Motor neuron (in vitro differentiated cells): ENCODE measurements around the gene SLC12A3. TPM values are rescaled to one million over a fixed set of nuclear protein-coding genes. Genes with fewer than 3 reads are reported as not detected.
A peak's percentile ranks its signal among the peaks of the same experiment; 100 is the strongest.

Experiments
- ATAC-seq, 8 experiments: fragments of 200-7000 bp; cut with Tn5 transposase; replicated peaks in 6 of 8; 2 replicates each; pipeline ENCODE4 v1.8.0; 2021; ENCODE audit warnings: mild to moderate bottlenecking in 8 of 8, moderate library complexity in 8 of 8
- H3K27ac ChIP-seq, 2 donors: fragments of 250-450 bp; sonication (Bioruptor Pico); 2 replicates each; pipeline ENCODE4 v1.9.0; 2021; ENCODE audit warnings: antibody characterized with exemption in 2 of 2, mild to moderate bottlenecking in 2 of 2, moderate library complexity in 1 of 2
- H3K4me1 ChIP-seq, 2 donors: fragments of 250-450 bp; sonication (Bioruptor Pico); replicated peaks in 1 of 2; 2 replicates each; pipeline ENCODE4 v1.6.1; 2021; ENCODE audit warnings: antibody characterized with exemption in 2 of 2, mild to moderate bottlenecking in 2 of 2, moderate library complexity in 1 of 2
- H3K4me3 ChIP-seq, 5 donors: fragments of 250-450 bp; sonication (Bioruptor Pico); 2 replicates each; pipeline ENCODE4 v1.9.0; 2021; ENCODE audit warnings: antibody characterized with exemption in 5 of 5, mild to moderate bottlenecking in 5 of 5, moderate library complexity in 4 of 5
- WGBS, 10 experiments: fragments of 450-650 bp; shearing (Covaris generic); methylation state at CpG; one replicate each; pipeline ENCODE4 v1.0.0; 2022; 5-methylcytosine and 5-hydroxymethylcytosine counted together
- in situ Hi-C, 9 experiments: fragments of 400-800 bp; cut with MboI; loops; one replicate each; pipeline ENCODE4 v1.15.0; 2021; ENCODE audit warnings: low sequenced_read_pairs in 9 of 9, low pct_unique_long_range_greater_than_20kb in 2 of 9; ENCODE audit not compliant: unreplicated experiment in 9 of 9
- total RNA-seq, 8 experiments: library from RNA; unstranded; fragments of 300-600 nt; gene quantifications; 2 replicates each; pipeline versions ENCODE4 v1.2.3 to v1.2.4, GENCODE V29; 2022

The SLC12A3 gene
- total RNA-seq, 8 experiments from 2014 or later = 0.05 to 0.81 (median 0.35) TPM; not detected in 3

- peak overlapping the region in 1 of 2 donors; percentile 75 for H3K27ac ChIP-seq
- peaks cover 27 to 30% of the 10 kb centered on the region in 2 donors for H3K4me1 ChIP-seq
- no peak overlapping the region for H3K4me3 ChIP-seq
- peak in 5 of 8 experiments; percentile 34 to 66 (median 42) for ATAC-seq
- WGBS, 10 experiments = 20 to 100% (median 78%) methylated on average over 1 to 9 of the region's 11 CpGs
- in situ Hi-C loops = loop anchor here in 2 of 9 experiments (10.0 to 25.0 kb wide), 2 partner anchors 55 to 312 kb away; no protein-coding TSS in a partner anchor
Measured at GRCh38 chr16:56849690-56850680, 15.0 kb upstream of the SLC12A3 start.

DNA sequence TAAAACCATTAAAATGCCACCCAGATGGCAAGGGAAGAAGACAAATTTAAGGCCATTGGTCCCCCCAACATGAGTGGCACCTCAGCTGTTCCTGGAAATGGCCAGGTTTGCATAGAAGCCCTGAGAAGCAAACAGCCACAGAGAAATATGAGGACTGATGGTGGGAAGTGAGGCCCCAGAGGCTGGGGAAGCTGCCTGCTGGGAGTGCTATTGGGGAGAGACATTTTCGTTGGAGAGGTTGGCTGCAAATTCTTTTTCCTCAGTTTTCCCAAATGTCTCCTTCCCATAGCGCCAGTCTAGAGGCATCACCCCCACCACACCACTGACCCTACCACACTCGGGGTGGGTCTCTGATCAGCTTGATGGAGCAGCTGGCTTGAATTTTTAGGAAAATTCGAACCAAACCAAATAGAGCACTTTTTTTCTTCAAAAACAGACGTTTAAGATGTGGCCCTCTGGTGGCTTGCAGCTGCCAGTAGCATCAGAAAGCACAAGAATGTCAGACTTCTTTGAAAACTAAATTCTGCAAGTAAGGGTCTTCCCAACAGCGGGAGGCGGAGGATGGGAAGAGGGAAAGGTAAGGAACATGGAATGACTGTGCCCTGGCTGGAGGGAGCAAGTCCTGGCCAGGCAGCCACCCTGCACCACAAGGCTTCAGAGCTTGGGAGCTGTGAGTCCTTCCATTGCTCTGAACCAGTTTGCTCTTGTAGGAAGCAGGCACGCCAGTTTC, 13.2 kb upstream of the SLC12A3 start:
- peaks cover 29 to 30% of the 10 kb centered on the region in 2 donors for H3K4me1 ChIP-seq
- no peak overlapping the region for H3K27ac ChIP-seq
- WGBS, 10 experiments = 18 to 100% (median 68%) methylated on average over 1 to 6 of the region's 8 CpGs; no CpG with 5 or more reads in 1 of the 10 experiments
- H3K4me3 ChIP-seq = no peak overlapping the region
- in situ Hi-C loops = loop anchor here in 2 of 9 experiments (10.0 to 25.0 kb wide), 2 partner anchors 57 to 310 kb away; no protein-coding TSS in a partner anchor
- ATAC-seq = no peak

GRCh38 chr16:56852401-56852730, 12.6 kb upstream of the SLC12A3 start:
- in situ Hi-C loops = loop anchor here in 2 of 9 experiments (10.0 to 25.0 kb wide), 2 partner anchors 58 to 310 kb away; no protein-coding TSS in a partner anchor
- Histone ChIP-seq H3K27ac (no peak overlapping the region), H3K4me1 (peaks cover 30 to 31% of the 10 kb centered on the region in 2 donors), H3K4me3 (no peak overlapping the region)
- WGBS, 10 experiments = 69 to 100% (median 82%) methylated on average over 1 to 3 of the region's 3 CpGs; no CpG with 5 or more reads in 5 of the 10 experiments
- ATAC-seq = no peak

DNA sequence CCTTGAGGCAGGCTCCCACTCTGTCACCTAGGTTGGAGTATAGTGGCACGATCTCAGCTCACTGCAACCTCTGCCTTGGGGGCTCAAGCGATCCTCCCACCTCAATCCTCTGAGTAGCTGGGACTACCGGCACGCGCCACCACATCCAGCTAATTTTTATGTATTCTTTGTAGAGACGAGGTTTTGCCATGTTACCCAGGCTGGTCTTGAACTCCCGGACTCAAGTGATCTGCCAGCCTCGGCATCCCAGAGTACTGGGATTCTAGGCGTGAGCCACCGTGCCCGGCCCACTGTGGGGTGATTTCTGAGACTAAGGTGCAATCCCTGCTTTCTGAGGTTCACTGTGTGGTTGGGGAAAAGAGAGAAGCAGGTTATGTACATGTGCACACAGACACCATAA, 12.0 kb upstream of the SLC12A3 start:
- peaks cover 30 to 31% of the 10 kb centered on the region in 2 donors for H3K4me1 ChIP-seq
- H3K27ac ChIP-seq = no peak overlapping the region
- 86 to 100% (median 96%) methylated on average over 2 to 8 of the region's 11 CpGs; no CpG with 5 or more reads in 4 of the 10 experiments for WGBS, 10 experiments
- in situ Hi-C loops = loop anchor here in 2 of 9 experiments (10.0 to 25.0 kb wide), 2 partner anchors 58 to 309 kb away; no protein-coding TSS in a partner anchor
- no peak overlapping the region for H3K4me3 ChIP-seq
- ATAC-seq = no peak

- Histone ChIP-seq H3K4me1 (peaks cover 9 to 13% of the 10 kb centered on the region in 2 donors), H3K27ac (no peak overlapping the region), H3K4me3 (no peak overlapping the region)
- WGBS, 10 experiments = 76 to 80% methylated on average over 1 to 3 of the region's 6 CpGs; no CpG with 5 or more reads in 8 of the 10 experiments
- ATAC-seq = no peak
- in situ Hi-C loops = loop anchor here in 2 of 9 experiments (10.0 to 25.0 kb wide), 2 partner anchors 60 to 307 kb away; no protein-coding TSS in a partner anchor
Measured at GRCh38 chr16:56855201-56855600, 9.8 kb upstream of the SLC12A3 start.

- H3K4me1 ChIP-seq = peaks cover 2 to 5% of the 10 kb centered on the region in 2 donors
- H3K4me3 ChIP-seq = no peak overlapping the region
- no peak overlapping the region for H3K27ac ChIP-seq
- ATAC-seq = no peak
- WGBS, 10 experiments = 20 to 100% (median 81%) methylated on average over 1 to 3 of the region's 4 CpGs; no CpG with 5 or more reads in 1 of the 10 experiments
- in situ Hi-C loops = loop anchor here in 2 of 9 experiments (10.0 to 25.0 kb wide), 2 partner anchors 61 to 306 kb away; no protein-coding TSS in a partner anchor
Measured at GRCh38 chr16:56855946-56856345, 9.1 kb upstream of the SLC12A3 start.

DNA sequence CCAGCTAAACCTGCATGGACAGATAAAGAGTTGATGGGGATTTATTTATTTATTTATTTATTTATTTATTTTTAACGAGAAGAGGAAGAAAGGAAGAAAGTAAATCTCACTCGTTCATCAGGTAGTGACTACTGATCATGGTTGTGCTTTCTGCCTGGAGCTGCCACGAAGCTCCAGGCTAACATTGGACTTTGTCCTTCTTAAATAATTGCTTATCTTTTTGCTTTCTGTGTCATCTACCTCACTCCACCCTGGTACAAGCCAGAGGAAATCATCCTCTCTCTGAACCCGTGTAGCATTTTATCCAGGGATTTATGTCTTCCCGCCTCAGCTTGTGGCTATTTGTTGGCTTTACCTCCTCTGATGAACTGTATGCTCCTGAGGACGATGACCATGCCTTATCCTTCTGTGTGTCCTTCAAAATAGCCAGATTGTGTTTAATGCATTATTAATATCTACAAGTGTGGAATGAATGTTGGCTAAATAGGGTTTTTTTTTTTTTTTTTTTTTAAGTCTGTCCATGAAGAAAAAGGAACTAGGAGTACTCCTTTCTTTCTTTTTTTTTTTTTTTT, 8.0 kb upstream of the SLC12A3 start:
- ATAC-seq = no peak
- peaks cover 0 to 9% of the 10 kb centered on the region in 2 donors for H3K4me1 ChIP-seq
- in situ Hi-C loops = loop anchor here in 2 of 9 experiments (10.0 to 25.0 kb wide), 2 partner anchors 62 to 305 kb away; no protein-coding TSS in a partner anchor
- no peak overlapping the region for H3K27ac ChIP-seq
- 49 to 100% (median 85%) methylated on average over 1 to 6 of the region's 6 CpGs for WGBS, 10 experiments
- no peak overlapping the region for H3K4me3 ChIP-seq

GRCh38 chr16:56858374-56858773, 6.6 kb upstream of the SLC12A3 start:
- in situ Hi-C loops = loop anchor here in 2 of 9 experiments (10.0 to 25.0 kb wide), 2 partner anchors 64 to 304 kb away; no protein-coding TSS in a partner anchor
- WGBS, 10 experiments = 100% methylated on average over 1 of the region's 14 CpGs; no CpG with 5 or more reads in 9 of the 10 experiments
- ATAC-seq = no peak

GRCh38 chr16:56859636-56860035, 5.4 kb upstream of the SLC12A3 start:
- ATAC-seq = no peak
- in situ Hi-C loops = loop anchor here in 2 of 9 experiments (10.0 to 25.0 kb wide), 2 partner anchors 65 to 303 kb away; no protein-coding TSS in a partner anchor
- WGBS, 10 experiments = 40 to 100% (median 73%) methylated on average over 1 to 2 of the region's 2 CpGs; no CpG with 5 or more reads in 3 of the 10 experiments

More at GRCh38 chr16:56858374-56858773, 6.6 kb upstream of the SLC12A3 start:
- H3K27ac ChIP-seq = no peak overlapping the region
- H3K4me3 ChIP-seq = no peak overlapping the region
- peaks cover 0 to 9% of the 10 kb centered on the region in 2 donors for H3K4me1 ChIP-seq

GRCh38 chr16:56860226-56861020, 4.6 kb upstream of the SLC12A3 start:
- Histone ChIP-seq H3K4me3 (no peak overlapping the region), H3K4me1 (peaks cover 7 to 9% of the 10 kb centered on the region in 2 donors), H3K27ac (no peak overlapping the region)
- ATAC-seq = no peak
- WGBS, 10 experiments = 59 to 93% (median 82%) methylated on average over 2 to 5 of the region's 9 CpGs; no CpG with 5 or more reads in 2 of the 10 experiments
- in situ Hi-C loops = loop anchor here in 1 of 9 experiments (25.0 kb wide), 1 partner anchor 302 kb away; no protein-coding TSS in a partner anchor

More at GRCh38 chr16:56859636-56860035, 5.4 kb upstream of the SLC12A3 start:
- Histone ChIP-seq H3K4me3 (no peak overlapping the region), H3K27ac (no peak overlapping the region), H3K4me1 (peaks cover under 1 to 9% of the 10 kb centered on the region in 2 donors)

DNA sequence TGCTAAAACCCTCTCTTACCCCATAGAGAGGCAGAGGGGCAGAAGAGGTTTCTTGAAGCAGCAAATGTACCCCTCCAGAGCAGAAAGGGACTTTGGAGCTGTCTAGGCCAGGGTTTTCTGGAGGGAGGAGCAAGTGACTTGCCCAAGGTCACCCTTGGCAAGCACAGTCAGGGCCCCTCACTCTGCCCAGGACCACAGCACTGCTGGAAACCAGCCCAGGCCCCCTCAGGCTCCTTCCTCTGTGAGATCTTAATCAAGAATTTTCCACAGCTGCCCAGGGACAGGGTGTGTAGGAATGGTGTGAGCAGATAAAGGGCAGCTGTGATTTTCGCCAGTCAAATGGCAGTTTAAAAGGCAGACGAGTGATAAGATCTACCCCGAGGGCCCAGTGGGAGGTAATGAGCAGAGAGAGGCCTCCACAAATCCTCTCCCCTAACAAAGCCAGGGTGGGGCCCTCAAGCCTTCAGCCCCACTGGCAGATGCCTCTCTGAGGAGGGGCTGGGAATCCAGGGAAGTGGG, 3.9 kb upstream of the SLC12A3 start:
- Histone ChIP-seq H3K27ac (no peak overlapping the region), H3K4me1 (peaks cover 7 to 9% of the 10 kb centered on the region in 2 donors), H3K4me3 (no peak overlapping the region)
- in situ Hi-C loops = loop anchor here in 1 of 9 experiments (25.0 kb wide), 1 partner anchor 301 kb away; no protein-coding TSS in a partner anchor
- WGBS, 10 experiments = 10 to 63% (median 31%) methylated on average over 2 to 3 of the region's 3 CpGs; no CpG with 5 or more reads in 5 of the 10 experiments
- ATAC-seq = peak in 3 of 8 experiments; percentile 78 to 91 (median 83)
